HepG2 (cell line): Measurements from ENCODE around the gene GATB.

Experiments
- KDM1A ChIP-seq: IDR thresholded peaks from 2 replicates; pipeline ENCODE4 v1.6.1; 2016; ENCODE audit warnings: missing compliant biosample characterization
- KLF9 ChIP-seq: IDR thresholded peaks from 2 replicates; pipeline ENCODE4 v1.6.1; 2016; ENCODE audit warnings: low read depth
- MAFK ChIP-seq, 2 experiments: IDR thresholded peaks in 1 of 2; conservative IDR thresholded peaks in 1 of 2; 2 replicates each; pipeline ENCODE4 v1.6.1; 2011; ENCODE audit warnings: improper control_type of control experiment in 2 of 2, low read length in 2 of 2
- POLR2A ChIP-seq, 2 experiments: IDR thresholded peaks; 2 replicates each; pipeline ENCODE4 v1.6.1; 2011; ENCODE audit warnings: low read depth in 2 of 2, low read length in 2 of 2, mild to moderate bottlenecking in 1 of 2, moderate library complexity in 1 of 2; ENCODE audit not compliant: insufficient read depth in 1 of 2
- ZNF350 ChIP-seq: sonication (generic); formaldehyde crosslinking; IDR thresholded peaks from 2 replicates; pipeline ENCODE4 v1.4.0; 2020; ENCODE audit warnings: mild to moderate bottlenecking, low read depth, missing genetic modification reagents, borderline replicate concordance
- ZNF496 ChIP-seq: sonication (generic); formaldehyde crosslinking; IDR thresholded peaks from 2 replicates; pipeline ENCODE4 v1.8.1; 2023; ENCODE audit warnings: mild to moderate bottlenecking, moderate library complexity, missing genetic modification reagents; ENCODE audit not compliant: insufficient replicate concordance
- ZNF776 ChIP-seq: sonication (generic); formaldehyde crosslinking; IDR thresholded peaks from 2 replicates; pipeline ENCODE4 v1.4.0; 2020; ENCODE audit warnings: mild to moderate bottlenecking, missing genetic modification reagents
- TF ChIP-seq, protein P1 (sequence below): sonication (generic); formaldehyde crosslinking; IDR thresholded peaks from 2 replicates; pipeline ENCODE4 v1.5.0; 2020; ENCODE audit warnings: mild to moderate bottlenecking, missing genetic modification reagents, moderate library complexity
- TF ChIP-seq, protein P2 (sequence below): sonication (generic); formaldehyde crosslinking; IDR thresholded peaks from 2 replicates; pipeline ENCODE4 v1.8.1; 2023; ENCODE audit warnings: mild to moderate bottlenecking, missing genetic modification reagents

DNA sequence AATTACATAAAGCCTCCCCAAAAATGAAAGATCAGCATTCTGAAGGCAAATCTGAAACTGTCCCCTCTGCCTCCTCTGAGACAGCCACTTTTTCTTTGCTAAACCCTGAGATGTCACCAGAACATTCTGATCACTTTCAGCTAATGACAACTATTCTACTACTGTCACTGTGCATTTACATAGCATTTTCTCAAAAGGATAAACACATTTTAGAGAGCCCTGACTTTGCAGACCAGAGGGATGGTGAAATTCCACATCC, 72.1 kb downstream of the GATB start:
- no peak for TF ChIP-seq ZNF496 (CRISPR knock-in tag)
- TF ChIP-seq ZNF350 (CRISPR knock-in tag): no peak
- no peak for TF ChIP-seq ZNF776 (CRISPR knock-in tag)
- TF ChIP-seq KDM1A (CRISPR knock-in tag): no peak
- peak; percentile 26 to 56; a peak in 1 of 4 replicates for TF ChIP-seq MAFK (conservative IDR thresholded peaks at IDR 0.05 in 1 of 2, IDR thresholded peaks at IDR 0.05 in 1 of 2; ENCODE audit: low read length in 2 of 2)
- TF ChIP-seq, protein P1, sequence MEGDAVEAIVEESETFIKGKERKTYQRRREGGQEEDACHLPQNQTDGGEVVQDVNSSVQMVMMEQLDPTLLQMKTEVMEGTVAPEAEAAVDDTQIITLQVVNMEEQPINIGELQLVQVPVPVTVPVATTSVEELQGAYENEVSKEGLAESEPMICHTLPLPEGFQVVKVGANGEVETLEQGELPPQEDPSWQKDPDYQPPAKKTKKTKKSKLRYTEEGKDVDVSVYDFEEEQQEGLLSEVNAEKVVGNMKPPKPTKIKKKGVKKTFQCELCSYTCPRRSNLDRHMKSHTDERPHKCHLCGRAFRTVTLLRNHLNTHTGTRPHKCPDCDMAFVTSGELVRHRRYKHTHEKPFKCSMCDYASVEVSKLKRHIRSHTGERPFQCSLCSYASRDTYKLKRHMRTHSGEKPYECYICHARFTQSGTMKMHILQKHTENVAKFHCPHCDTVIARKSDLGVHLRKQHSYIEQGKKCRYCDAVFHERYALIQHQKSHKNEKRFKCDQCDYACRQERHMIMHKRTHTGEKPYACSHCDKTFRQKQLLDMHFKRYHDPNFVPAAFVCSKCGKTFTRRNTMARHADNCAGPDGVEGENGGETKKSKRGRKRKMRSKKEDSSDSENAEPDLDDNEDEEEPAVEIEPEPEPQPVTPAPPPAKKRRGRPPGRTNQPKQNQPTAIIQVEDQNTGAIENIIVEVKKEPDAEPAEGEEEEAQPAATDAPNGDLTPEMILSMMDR: no peak
- no peak for TF ChIP-seq KLF9 (CRISPR knock-in tag)
- no peak for TF ChIP-seq POLR2A (IDR thresholded peaks at IDR 0.05; ENCODE audit: insufficient read depth in 1 of 2, low read depth in 2 of 2, low read length in 2 of 2)
- TF ChIP-seq, protein P2, sequence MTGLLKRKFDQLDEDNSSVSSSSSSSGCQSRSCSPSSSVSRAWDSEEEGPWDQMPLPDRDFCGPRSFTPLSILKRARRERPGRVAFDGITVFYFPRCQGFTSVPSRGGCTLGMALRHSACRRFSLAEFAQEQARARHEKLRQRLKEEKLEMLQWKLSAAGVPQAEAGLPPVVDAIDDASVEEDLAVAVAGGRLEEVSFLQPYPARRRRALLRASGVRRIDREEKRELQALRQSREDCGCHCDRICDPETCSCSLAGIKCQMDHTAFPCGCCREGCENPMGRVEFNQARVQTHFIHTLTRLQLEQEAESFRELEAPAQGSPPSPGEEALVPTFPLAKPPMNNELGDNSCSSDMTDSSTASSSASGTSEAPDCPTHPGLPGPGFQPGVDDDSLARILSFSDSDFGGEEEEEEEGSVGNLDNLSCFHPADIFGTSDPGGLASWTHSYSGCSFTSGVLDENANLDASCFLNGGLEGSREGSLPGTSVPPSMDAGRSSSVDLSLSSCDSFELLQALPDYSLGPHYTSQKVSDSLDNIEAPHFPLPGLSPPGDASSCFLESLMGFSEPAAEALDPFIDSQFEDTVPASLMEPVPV: no peak
